GM21786 (cell line): ENCODE measurements around the gene APOB.

Experiments
- ATAC-seq: cut with Tn5 transposase; IDR thresholded peaks from one replicate; pipeline ENCODE4 v1.9.1; 2021; ENCODE audit not compliant: unreplicated experiment

APOB gene

DNA sequence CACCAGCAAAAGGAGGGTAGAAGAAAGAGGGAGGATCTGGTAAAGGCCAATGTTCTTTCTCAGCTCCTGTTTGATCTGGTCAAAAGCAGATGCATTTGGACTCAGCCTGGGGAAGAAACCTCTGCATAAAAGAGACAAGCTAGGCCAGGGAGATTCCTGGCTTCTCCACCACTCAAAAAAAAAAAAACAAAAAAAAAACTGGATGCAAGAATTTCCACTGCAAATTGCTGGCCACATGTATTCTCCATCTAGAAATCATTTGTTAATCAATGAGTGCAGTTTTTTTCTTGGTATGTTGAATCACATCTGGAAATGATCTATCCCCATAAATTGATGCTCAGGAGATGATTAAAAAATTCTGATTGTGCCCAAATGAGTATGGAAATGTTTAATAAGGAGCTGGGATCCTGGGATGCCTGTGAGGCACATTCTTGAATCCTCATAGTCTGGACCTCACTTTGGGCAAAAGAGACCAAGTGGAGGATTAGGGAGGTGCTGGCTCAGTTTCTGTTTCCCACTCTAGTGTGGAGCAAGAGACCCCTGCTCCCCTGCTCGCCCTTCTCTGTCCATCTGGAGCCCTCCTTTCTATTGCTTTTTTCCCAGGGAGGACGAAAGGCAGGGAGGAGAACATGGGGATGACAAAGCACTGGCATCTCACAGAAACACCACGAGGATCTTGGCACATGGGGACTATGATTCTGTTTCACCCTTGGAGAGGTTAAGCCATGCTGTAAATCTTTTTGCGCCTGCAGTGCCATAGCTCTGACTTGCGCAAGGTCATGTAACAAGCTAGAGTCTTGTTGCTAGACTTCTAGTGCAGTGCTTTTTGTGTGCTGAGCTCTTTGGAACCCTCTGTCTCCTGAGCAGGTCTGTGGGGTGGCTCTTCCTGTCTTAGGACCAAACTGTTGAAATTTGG lies 57.6 kb downstream of the APOB start:
- no peak for ATAC-seq

DNA sequence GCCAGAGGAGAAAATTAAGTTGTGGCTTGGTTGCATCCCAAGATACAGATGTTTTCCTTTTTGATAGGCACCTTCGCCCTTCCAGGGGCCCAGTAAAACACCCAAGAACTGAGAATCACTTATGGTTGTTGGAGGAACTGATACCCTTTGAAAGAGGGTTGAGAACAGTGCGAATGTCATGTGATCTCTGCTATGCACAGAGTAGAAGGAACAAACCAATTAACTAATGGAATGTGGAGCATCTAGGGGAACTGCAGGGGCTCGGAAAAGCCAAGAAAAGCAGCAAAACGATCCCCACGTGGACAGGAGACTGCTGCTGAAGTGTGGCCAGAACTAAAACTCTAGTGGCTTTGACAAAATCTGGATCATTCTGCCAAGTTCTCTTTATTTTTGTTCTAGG lies 58.8 kb downstream of the APOB start:
- no peak for ATAC-seq

DNA sequence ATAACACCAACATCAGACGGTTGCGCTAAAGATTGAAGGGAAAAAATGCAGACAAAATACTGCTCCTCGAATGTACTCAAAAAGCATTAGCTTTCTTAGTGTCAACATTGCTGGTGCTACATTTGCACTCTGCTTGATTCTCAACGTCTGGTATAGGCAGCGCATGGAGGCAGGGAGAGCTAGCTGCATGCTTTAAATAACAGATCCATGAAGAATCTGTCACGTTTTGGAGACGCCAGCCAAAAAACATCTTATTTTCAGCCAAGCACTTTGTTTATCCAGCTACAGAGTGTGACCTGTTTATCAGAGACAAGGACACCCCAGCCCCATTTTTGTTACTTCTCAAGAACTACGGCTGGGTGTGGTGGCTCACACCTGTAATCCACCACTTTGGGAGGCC lies 59.5 kb downstream of the APOB start:
- ATAC-seq = no peak

DNA sequence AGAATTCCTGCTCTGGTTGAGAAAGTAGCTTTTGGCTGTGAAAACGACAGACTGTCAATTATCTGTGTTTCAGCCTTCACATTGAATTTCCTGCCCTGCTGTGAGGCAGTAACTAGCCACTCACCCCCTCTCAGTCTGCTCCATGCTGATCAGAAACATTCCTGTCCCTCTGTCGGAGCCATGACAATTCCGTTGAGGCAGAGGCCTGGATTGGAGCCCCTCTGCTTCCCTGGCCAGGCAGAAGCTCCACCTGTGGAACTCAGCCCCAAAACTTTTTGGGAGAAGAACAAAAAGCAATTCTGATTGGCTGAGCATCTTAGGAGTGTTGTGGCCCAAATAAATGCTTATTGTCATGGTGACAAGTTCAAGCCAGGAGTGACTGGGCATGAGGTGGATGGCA lies 60.0 kb downstream of the APOB start:
- no peak for ATAC-seq

DNA sequence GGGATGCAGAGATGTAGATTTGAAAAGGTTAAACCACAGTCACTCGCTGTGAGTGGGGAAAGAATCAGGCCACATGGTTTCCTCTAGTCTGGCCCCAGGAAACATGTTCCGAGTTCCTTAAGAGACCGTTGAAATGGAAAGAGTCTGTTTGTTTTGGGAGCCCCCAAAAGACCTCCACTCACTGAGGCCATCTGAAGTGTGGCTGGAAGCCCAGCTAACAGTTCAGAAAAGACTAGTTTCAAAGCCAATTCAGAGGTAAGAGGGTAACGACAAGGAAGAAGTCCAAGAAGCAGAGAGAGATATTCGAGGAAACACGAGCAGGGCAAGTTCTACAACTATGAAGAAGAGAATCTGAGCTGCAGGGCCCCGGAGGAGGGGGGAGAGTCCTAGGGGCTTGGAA lies 61.0 kb downstream of the APOB start:
- no peak for ATAC-seq

DNA sequence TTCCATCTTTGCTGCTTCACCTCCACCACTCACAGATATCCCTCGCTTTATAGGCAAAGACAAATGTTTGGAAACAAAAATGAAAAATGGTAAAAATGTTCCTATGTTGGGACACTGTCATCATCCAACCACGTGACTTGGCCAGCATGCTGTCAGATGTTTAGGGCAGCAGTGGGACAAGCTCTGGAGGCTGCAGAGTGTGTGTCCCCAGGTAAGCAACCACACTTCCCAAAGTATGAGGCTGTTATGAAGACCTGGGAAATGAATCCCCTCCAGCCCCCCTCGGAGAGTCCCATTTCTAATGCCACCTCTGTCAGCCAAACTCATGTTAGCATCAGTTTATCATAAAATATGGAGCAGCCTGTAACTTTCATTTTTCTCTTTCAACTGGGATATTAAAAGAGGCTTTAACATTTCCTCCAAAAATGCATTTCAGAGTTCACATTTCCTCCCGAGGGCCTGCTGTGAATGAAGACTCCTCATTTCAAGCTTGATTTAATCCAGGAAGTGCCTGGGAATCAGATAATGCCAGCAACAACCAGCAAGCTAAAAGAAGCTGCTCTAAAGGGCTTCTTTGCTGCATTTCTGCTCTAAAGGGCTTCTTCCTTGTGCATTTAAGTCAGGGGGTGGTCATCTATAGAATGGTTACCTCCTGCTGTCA lies 66.2 kb downstream of the APOB start:
- no peak for ATAC-seq

DNA sequence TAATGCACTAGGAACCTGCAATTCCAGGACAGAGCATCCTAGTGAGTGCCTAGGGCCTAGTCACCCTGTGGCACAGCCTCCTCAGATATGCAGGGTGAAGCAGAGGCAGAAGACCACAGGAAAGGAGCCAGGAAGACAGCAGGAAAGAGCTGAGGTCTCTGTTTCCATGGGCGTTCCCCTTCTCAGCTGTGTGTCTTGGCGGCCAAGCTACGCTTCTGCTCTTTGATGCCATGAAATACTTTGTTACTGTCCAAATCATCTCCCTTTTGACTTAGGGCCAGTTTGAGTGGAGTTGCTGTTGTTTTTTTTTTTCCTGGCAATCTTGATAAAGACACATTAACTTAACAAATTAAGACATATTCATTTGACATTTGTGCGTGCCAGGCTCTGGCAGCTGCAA lies 67.3 kb downstream of the APOB start:
- ATAC-seq = no peak

DNA sequence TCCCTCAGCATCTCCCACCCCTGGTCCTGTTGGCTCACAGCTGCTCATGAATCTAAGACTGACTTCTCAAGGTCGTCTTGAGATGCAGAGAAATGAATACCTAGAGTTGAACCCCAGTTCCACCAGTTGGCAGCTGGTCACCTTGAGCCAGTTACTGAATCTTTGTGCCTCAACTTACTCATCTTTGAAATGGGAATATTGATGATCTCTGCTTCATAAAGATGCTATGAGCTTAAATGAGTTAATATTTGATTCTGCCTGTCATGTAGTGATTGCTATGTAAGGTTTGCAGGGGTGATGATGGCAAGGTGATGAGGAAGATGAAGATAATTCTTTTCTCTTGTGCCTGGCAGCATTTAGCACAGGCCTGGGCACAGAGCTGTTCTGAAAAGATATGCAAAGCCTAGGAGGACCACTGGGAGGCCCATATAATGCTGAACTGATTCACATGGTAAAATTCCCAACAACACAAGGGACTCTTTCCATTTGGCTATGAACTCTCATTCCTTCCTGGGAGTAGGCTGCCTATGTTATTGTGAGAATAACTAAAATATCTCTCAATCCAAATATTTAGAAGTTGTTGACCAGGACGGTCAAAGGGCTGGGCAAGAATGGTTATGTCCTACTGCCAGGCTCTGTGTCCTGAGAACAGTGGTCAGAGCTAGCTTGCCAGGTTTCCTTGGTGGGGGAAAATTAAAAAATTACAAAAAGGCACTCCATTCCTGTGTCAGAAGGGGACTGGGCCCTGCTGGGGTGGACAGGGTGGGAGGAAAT lies 70.9 kb downstream of the APOB start:
- no peak for ATAC-seq

DNA sequence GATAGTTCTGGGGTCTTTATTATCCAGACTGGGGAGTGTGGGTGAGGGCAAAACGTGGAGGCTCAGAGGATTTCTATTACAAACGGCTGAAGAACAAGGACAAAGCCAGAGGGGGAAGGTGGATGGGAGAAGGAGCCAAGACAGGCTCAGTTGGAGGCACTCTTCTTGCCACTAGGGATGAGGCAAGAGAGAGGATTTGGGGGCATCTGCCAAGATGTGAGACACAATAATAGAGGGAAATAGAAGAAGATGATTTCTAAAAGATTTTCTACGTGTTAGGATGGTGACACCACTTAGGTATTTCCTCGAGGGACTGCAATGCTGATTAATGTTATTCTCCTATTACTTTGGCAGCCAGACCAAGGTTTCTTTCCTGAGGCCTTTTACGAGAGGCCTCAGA lies 71.8 kb downstream of the APOB start:
- no peak for ATAC-seq

DNA sequence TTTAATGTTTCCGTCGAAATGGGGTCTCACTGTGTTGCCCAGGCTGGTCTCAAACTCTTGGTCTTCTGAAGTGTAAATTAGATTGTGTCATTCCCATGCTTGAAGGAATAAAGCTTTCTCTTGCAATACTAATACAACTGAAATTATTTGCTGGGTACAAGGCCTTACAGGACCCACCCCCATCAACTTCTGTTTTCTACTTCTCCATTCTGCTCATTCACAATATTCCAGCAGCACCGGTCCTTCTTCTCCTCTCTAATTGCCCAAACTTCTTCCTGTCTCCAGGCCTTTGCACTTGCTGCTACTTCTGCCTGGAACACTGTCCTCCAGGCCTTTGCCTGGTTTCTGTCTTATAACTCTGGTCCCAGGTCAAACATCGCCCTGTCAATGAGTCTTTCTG lies 73.8 kb downstream of the APOB start:
- ATAC-seq = no peak

DNA sequence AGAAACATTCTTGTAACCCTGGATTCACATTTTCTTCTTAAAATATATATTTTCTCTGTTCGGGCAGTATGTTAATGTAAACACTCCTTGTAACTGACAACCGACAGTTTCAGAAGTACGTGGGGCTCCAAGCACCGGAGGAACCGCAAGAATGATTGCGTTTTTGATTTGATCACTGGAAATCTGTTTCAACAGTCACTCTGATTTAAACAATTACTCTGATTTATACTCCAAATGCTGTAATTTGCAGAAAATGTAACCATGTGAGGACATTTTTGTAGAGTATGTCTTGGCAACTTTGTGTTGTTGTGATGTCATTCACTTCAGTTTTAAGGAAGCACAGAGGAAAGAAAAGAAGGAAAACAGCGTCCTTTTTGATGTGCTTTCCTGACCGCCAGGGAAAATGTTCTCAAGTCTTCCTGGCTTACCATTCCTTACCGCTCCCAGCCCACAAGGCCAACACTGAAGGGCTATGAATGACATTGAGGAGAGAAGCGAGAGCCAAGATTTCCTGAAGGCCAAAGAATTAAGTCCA lies 77.7 kb downstream of the APOB start:
- no peak for ATAC-seq

DNA sequence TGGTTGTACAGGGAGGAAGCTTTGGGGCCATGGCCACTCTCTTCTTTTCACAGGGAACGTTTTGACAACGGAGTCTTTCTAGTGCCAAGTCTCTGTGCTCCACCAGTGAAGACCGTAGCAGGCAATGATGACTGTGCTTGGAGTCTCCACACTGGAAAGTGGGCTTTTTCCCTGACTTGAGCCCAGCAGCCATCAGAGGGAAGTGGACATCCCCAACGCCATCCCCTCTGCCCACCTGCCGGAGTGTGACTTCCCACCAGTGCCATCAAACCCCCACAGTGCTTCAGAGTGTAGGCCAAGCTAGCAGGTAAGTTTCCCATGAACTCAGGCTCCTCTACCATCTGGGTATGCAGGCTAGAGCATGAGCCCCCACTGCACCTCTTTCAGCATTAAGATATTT lies 78.7 kb downstream of the APOB start:
- ATAC-seq = no peak

DNA sequence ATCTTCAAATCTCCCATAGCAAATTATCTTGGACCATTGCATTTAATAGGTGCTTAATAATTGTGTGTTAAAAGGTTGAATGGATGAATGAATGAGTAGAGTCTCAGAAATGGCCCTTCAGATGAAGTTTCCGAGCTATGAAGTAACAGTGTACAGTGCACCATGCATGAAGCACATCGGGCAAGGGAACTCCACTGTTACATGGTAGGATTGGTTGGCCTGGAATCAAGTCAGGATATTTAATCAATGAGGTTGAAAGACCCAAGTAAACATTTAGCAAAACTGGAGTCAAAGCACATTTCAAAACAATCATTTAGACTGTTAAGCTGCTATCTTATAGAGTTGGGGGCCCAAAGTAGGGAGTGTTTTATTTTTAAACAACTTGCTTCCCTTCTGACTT lies 80.0 kb downstream of the APOB start:
- no peak for ATAC-seq

DNA sequence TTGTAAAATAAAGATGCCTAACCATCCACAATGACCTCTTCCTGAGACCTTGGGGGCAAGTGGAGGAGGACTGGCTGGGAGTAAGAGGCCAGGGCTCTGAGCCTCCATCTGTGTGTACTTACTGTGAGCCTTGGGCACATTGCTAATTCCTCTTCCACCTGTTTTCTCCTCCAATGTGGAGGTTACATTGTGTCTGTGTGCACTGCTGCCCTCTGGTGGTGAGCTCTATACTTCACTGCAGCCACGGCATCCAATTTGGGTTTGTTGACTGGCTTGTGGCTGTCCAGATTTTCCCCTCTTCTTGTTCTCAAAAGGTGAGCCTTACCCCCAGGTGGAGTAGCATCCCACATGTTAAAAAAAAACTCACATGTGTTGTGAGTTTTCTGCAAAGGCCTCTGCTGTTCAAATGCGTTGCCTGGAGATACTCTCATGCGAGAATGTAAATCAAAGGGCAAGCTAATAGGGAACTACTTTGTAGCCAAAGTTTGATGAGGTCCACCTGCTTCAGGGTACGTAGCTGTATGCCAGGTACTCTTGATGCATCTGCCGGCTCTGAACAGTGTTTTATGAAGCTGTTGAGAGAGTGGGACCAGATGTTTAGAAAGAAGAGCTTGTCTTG lies 80.8 kb downstream of the APOB start:
- ATAC-seq = peak; percentile 79

DNA sequence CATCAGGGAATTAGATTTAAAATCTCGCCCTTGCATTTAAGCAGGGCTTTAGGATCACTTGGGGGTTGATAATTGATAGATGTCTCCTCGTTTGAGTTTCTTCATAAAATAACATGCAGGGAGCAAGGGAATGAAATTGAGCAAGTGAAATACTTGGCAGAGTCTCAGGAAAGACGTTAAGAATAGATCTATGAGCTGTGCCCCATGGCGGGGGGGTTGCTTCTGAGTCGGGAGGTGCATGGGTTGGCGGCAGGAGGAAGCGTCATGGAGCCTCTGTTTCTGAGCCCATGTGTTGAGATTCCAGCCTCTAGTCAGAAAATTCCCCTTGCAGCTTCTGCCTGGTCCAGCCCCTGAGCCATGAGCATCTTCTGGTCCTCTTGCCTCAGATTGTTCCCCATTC lies 82.0 kb downstream of the APOB start:
- no peak for ATAC-seq

DNA sequence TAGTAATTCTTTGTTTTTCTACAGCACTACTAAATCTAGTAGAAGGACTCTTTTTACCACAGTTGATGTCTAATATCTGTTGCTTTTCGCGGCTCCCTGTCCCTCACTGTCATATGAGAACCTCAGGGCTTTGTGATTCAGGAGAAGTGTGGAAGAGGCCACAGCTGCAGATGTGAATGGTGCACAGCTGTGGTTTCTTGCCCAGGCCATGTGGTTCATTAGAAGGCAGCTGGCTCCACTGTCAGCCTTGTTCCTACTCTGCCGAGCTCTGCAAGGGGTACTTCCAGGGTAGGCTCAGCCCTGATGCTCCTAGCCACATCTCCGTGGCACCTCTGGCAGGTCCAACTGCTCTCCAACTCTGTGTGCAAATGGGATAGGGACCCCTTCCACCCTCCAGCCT lies 83.9 kb downstream of the APOB start:
- no peak for ATAC-seq

DNA sequence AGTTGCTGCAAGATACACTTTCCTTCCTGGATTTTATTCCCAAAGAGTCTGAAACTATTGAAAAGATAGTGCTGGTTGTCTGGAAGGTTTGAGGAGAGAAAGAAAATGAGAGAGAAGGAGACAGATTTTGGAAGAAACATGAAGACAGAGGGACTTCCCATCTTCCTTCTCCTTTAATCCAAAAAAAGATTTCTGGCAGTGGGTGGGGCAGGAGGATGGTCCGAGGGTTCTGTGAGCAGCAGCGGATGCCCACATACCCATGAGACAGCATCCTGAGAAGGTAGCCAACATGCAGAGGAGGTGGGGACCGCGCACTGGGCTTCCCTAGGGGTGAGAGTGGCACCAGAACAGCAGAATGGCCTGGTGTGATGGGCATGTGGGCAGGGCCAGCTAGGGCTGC lies 84.6 kb downstream of the APOB start:
- ATAC-seq = no peak

DNA sequence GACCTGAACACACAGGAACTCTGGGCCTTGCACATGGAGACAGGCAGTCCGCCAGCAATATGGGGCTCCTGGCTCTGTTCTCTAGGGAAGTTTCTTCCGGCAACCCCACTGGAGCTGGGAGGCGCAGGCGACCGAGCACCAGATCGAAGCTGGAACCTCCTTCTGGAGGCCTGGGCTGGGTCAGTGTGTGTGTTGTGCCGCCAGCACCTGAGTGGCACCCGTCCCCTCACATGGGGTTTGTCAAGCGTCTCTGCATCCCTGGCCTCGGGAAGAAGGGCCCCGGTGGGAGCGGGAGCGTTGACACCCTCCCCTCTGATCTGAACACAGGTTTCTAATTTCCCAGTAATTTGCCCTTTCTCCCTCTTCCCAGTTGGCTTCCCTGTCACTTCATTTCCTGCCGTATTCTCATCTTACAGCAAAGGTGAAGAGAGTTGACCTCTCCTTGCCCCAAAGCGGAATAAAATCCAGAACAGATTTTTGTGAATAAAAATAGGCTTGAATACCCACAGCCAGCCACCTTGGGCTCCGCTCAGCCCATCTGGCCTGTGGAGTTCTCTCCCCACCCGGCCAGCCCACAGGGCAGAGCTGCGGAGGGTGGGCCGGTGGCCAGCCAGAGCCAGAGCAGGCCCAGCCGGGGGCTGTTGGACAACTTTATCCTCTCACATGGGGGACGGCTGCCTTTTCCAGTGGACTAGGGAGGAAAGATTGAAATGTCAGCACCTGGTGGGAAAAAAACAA lies 85.9 kb downstream of the APOB start:
- ATAC-seq = no peak

DNA sequence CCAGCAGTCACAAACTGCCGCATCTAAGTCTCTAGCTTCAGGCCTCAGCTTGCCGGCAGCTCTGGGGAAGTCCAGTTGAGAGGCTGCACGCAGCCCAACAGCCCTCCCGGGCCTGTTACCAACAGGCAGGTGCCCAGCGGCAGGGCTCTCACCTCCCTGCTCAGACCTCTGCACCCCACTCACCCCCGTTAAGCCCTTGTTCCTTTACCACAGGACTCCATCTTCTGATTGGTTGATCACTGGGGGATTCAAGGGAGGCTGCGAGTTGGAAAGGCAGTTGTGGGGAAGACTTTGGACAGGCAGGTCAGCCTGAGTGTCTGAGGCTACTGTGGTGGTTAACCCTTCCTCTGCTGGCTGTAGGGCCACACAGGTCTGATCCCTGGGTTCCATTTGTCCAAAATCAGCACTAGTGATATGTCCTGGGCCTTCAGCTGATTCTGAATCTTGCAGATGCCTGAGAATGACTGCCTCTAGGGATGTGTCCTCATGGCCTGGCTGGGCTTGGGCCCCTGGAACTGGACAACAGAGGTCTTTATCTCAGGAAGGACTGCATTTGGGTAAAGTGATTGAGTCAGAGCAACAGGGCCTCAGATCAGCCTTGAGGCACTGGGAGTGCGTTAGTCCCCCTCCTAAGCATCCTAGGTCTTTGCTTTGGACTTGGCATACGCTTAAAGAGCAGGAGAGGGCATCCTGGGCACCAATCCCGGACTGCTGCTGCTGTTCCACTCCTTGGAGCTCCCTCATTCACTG lies 88.4 kb downstream of the APOB start:
- no peak for ATAC-seq
